Mesenteric fat pad (tissue), 1 donor: ENCODE data around the gene AP5S1. TPM values are rescaled to one million over a fixed set of nuclear protein-coding genes. Genes with fewer than 3 reads are reported as not detected.

Source experiments
- DNase-seq: peaks from one replicate; pipeline ENCODE4 v3.0.0-alpha.2; 2020; ENCODE audit warnings: low spot score
- total RNA-seq: library from RNA; stranded (reverse); fragmentation: NEBNext Ultra II Directional; extraction: Animal tissue kit (Norgen Biotek cat#: 25700); gene quantifications from one replicate; pipeline ENCODE4 v1.2.1, GENCODE V29; 2021
- donor health status: DM: yes; HTN: yes; CAD: no.

AP5S1 gene
- total RNA-seq, 1 donor from 2014 or later = 13.2 TPM

DNA sequence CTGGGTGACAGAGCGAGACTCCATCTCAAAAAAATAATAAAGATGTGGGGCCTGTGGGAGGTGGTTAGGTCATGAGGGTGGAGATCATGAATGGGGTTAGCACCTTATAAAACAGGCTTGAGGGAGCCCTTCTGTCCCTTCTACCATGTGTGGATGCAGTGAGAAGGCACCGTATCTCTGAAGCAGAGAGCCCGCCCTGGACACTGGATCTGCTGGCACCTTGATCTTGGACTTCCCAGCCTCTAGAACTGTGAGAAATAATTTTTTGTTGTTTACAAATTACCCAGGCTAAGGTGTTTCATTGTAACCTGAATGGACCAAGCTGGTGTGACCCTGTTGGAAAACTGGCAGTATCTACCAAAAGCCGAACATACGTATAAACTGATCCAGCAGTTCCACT lies 53.2 kb downstream of the AP5S1 start:
- no peak for DNase-seq

DNA sequence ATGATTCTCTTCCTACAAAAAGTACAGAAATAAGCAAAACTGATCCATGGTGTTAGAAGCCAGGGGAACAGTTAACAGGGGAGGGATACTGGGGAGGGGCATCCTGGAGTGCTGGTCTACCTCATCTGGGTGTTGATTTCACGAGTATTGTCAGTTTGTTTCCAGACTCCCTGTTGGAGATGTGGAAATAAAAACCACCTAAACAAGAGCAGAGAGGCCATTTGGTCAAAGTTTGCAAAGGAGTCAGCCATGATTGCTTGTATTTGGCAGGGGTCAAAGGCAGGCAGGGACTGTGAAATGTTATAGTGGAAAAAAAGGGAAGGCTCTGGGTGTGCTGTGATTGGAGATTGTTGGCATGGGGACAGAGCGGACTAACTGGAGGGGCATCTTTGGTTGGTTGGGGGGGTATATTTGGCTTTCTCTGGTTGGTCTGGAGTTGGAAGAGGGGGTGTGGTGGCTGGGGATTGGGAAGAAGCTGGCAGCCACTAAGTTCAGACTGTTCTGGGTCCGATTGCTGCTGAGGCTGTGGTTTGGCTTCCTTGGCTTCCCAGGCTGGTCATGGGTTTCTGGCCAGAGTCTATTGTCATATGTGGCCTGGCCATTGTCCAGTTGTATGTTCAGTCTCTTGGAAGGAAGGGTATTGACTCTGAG lies 54.0 kb downstream of the AP5S1 start:
- no peak for DNase-seq

DNA sequence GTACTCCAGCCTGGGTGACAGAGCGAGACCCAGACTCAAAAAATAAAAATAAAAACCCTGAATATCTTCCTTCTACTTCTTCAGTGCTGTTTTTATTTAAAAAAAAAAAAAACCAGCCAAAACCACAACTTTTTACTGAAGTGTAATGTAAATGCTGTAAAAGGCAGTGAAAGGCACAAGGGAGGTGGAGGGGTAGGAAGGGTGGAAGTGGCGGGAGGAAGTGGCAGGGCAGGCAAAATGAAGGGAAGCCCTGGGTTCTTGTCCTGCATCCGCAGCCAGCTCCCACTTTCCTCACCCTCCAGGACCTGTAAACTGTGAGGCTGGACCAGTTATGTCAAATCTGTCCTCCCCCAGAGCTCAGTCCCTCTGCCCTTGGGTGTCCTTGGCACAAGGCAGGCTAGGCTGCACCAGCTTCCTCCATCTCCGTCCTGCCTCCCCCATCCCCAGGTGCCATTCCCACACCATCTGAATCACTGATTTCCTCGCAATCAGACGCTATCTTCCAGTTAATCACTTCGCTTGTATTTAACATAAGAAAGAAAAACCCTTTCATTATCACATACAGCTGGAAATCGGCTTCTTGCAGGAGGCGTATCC lies 55.1 kb downstream of the AP5S1 start:
- DNase-seq = no peak

DNA sequence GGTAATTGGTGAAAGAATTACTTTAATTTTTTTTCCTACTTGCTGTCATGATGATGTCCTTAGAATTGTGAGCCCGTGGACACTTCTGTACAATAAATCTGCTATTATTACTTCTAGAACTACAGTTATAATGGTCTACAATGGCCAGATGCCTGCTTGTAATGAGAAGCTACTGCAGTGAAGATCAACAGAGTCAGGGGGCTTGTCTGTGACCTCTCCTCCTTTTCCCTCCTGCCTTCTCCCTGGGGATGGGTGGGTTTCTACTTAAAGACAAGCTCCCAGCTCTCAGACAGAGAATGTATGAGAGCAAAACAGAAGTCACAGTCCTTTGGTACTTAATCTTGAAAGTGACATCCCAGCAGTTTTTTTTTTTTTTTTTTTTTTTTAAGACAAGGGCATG lies 55.7 kb downstream of the AP5S1 start:
- DNase-seq = no peak

DNA sequence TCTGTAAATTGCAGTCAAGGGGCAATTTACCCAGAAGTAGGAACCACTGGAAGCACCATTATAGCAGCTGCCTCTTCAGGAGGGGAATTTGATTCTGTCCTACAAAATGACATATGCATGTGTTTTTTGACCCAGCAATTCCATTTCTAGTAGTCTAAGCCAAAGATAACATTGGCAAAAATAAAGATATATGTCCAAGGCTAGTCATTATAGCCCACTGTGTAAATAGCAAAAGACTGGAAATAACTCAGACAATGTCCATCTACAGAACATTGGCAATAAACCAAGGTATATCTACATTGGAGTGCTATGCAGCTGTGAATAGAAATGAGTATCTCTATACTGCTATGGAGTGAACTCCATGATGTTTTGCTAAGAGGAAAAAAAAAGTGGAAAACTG lies 56.3 kb downstream of the AP5S1 start:
- no peak for DNase-seq

Other genes starting within 250 kb of the AP5S1 start
- gene GFRA4, start 157.1 kb upstream of the AP5S1 start, total RNA-seq = not detected
- gene ADAM33, start 138.5 kb upstream of the AP5S1 start, total RNA-seq = 30.7 TPM
- gene SIGLEC1, start 107.9 kb upstream of the AP5S1 start, total RNA-seq = 45.1 TPM
- gene HSPA12B, start 87.9 kb upstream of the AP5S1 start, total RNA-seq = 28.0 TPM
- gene ADISSP, start 52.8 kb upstream of the AP5S1 start, total RNA-seq = 37.5 TPM
- gene SPEF1, start 39.1 kb upstream of the AP5S1 start, total RNA-seq = not detected
- 97.3 TPM for gene CENPB, start 33.8 kb upstream of the AP5S1 start, total RNA-seq
- gene CDC25B, start 24.2 kb upstream of the AP5S1 start, total RNA-seq = 18.0 TPM
- 43.5 TPM for gene MAVS, start 26.3 kb downstream of the AP5S1 start, total RNA-seq
- 31.1 TPM for gene PANK2, start 68.8 kb downstream of the AP5S1 start, total RNA-seq
- 17.3 TPM for gene RNF24, start 195.0 kb downstream of the AP5S1 start, total RNA-seq